IMR-90 (cell line): Measurements from ENCODE around the gene UBXN2A. TPM values are rescaled to one million over a fixed set of nuclear protein-coding genes. Genes with fewer than 3 reads are reported as not detected.

Experiments
- CTCF ChIP-seq: conservative IDR thresholded peaks from 2 replicates; pipeline ENCODE4 v1.5.1; 2012; ENCODE audit warnings: mild to moderate bottlenecking, low read depth, low read length, improper control_type of control experiment
- ELK1 ChIP-seq: fragments of 150-350 bp; IDR thresholded peaks from 2 replicates; pipeline ENCODE4 v1.6.1; 2016; ENCODE audit warnings: low read depth, mild to moderate bottlenecking, low read length, moderate library complexity, borderline replicate concordance
- MXI1 ChIP-seq: IDR thresholded peaks from 2 replicates; pipeline ENCODE4 v1.6.1; 2012; ENCODE audit warnings: low read depth, mild to moderate bottlenecking, low read length, moderate library complexity, borderline replicate concordance
- polyA plus RNA-seq, 3 experiments: library from polyadenylated mRNA; depleted of rRNA; stranded (reverse); fragments of >200 nt; gene quantifications; 2 replicates each; pipeline ENCODE4 v1.2.3, GENCODE V29; 2012; ENCODE audit warnings: low replicate concordance in 1 of 3
- total RNA-seq: library from RNA; depleted of rRNA; stranded (reverse); fragments of >200 nt; gene quantifications from 2 replicates; pipeline ENCODE4 v1.2.3, GENCODE V29; 2012

Gene UBXN2A
- total and polyA plus RNA-seq, 2 of the 4 experiments (the other 2 are of a cell fraction): 4.6 to 7.7 TPM

- TF ChIP-seq CTCF (no peak), ELK1 (no peak), MXI1 (no peak)
These were observed 1.4 kb downstream of the UBXN2A start (continued) for GRCh38 chr2:23941644-23942043.
